ENCODE data around the gene IGF2R. TPM values are rescaled to one million over a fixed set of nuclear protein-coding genes. Genes with fewer than 3 reads are reported as not detected.

IGF2R gene
- total RNA-seq, 1 experiment from 2014 or later: 92.2 TPM

GRCh38 chr6:159977904-159978268 lies 9.0 kb downstream of the IGF2R start:
- no peak for TF ChIP-seq CTCF (IDR thresholded peaks at IDR 0.05; ENCODE audit: insufficient read depth in 1 of 2, low read depth in 1 of 2, low read length in 1 of 2, severe bottlenecking in 1 of 2, unreplicated experiment in 1 of 2)
- no peak overlapping the region for H3K4me3 ChIP-seq (ENCODE audit: low read depth, low read length)
- H3K36me3 ChIP-seq (ENCODE audit: control insufficient read depth, insufficient read depth, low read length): no peaks in the 10 kb centered on the region; the same call in 1 of the 2 replicates
- DNase-seq: no peak
- no peak overlapping the region for H3K27ac Mint-ChIP-seq (ENCODE audit: unreplicated experiment)
- no peaks in the 10 kb centered on the region for H3K9me3 Mint-ChIP-seq (ENCODE audit: unreplicated experiment)
- POLR2A ChIA-PET: no interaction called here
- no peaks in the 10 kb centered on the region for H3K27me3 Mint-ChIP-seq (ENCODE audit: insufficient read depth, unreplicated experiment)
- H3K4me1 ChIP-seq: no peaks in the 10 kb centered on the region
- BruUV-seq (replicated peaks): no TSS peak
- H3K36me3 Mint-ChIP-seq (ENCODE audit: insufficient read depth, unreplicated experiment): peaks cover 6% of the 10 kb centered on the region
- intact Hi-C loops (cut with micrococcal nuclease; ENCODE audit: unreplicated experiment): no loop called here
- no peak overlapping the region for H3K4me3 Mint-ChIP-seq (ENCODE audit: unreplicated experiment)
- peaks cover 27% of the 10 kb centered on the region for H3K4me1 Mint-ChIP-seq (ENCODE audit: low read depth, unreplicated experiment)
- H3K27me3 ChIP-seq (replicated peaks; ENCODE audit: control insufficient read depth, insufficient read depth, low read length): no peaks in the 10 kb centered on the region
- no peaks in the 10 kb centered on the region for H3K9me3 ChIP-seq
- CTCF ChIA-PET: no interaction called here

DNA sequence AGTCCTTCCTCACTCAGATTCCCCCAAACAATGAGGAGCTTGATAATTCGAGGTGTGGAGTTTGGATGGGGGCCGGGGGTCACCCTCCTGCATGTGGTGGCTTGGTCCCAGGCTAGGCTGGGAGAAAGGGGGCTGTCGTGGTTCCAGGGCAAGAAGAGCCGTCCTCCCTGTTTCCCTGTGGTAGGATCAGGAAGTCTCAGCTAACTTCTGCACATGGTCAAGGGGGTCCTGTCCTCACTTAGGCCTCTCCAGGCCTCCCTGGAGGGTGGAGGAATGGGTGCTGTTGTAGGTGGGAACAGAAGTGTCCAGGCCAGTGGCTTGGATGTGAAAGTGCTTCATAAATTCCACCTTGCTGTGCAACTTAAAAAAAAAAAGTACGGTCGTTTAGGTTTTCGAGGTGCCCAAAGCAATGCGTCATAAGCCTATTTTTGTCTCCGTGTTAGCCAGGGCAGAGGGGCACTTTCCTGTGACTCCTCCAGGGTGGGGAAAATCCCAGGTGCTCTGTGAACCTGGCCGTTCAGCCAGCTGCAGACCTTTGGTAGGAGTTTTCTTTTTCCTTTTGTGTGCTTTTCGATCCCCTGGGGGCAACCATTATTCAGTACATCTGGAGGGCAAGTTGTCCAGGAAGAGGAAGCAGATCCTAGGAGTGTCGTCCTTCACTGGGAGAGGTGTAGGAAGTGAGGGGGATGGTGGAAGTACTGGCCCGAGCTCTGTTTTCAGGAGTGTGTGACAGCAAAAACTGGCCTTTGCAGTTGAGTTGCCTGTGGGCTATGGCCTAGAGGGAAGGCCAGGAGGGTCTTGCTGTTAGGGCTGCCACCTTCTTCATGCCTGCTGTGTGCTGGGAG lies 9.6 kb downstream of the IGF2R start:
- DNase-seq: no peak
- peaks cover 6% of the 10 kb centered on the region for H3K36me3 Mint-ChIP-seq (ENCODE audit: insufficient read depth, unreplicated experiment)
- intact Hi-C loops (cut with micrococcal nuclease; ENCODE audit: unreplicated experiment): no loop called here
- no peaks in the 10 kb centered on the region for H3K9me3 Mint-ChIP-seq (ENCODE audit: unreplicated experiment)
- H3K27ac Mint-ChIP-seq (ENCODE audit: unreplicated experiment): peak overlapping the region; percentile 57
- H3K4me1 Mint-ChIP-seq (ENCODE audit: low read depth, unreplicated experiment): peaks cover 25% of the 10 kb centered on the region
- POLR2A ChIA-PET: no interaction called here
- H3K27me3 Mint-ChIP-seq (ENCODE audit: insufficient read depth, unreplicated experiment): no peaks in the 10 kb centered on the region
- no peaks in the 10 kb centered on the region; the same call in 1 of the 2 replicates for H3K36me3 ChIP-seq (ENCODE audit: control insufficient read depth, insufficient read depth, low read length)
- H3K9me3 ChIP-seq: no peaks in the 10 kb centered on the region
- CTCF ChIA-PET: no interaction called here
- no peaks in the 10 kb centered on the region for H3K27me3 ChIP-seq (replicated peaks; ENCODE audit: control insufficient read depth, insufficient read depth, low read length)
- no peak overlapping the region for H3K4me3 ChIP-seq (ENCODE audit: low read depth, low read length)
- BruUV-seq (replicated peaks): no TSS peak
- TF ChIP-seq CTCF (IDR thresholded peaks at IDR 0.05; ENCODE audit: insufficient read depth in 1 of 2, low read depth in 1 of 2, low read length in 1 of 2, severe bottlenecking in 1 of 2, unreplicated experiment in 1 of 2): no peak
- no peaks in the 10 kb centered on the region for H3K4me1 ChIP-seq
- no peak overlapping the region for H3K4me3 Mint-ChIP-seq (ENCODE audit: unreplicated experiment)

- ChIA-PET POLR2A (no interaction called here), CTCF (no interaction called here)
- Histone ChIP-seq H3K27me3 (replicated peaks; ENCODE audit: control insufficient read depth, insufficient read depth, low read length) (no peaks in the 10 kb centered on the region), H3K4me3 (ENCODE audit: low read depth, low read length) (no peak overlapping the region), H3K36me3 (ENCODE audit: control insufficient read depth, insufficient read depth, low read length) (no peaks in the 10 kb centered on the region; the same call in 1 of the 2 replicates), H3K4me1 (no peaks in the 10 kb centered on the region), H3K9me3 (no peaks in the 10 kb centered on the region)
- Mint-ChIP-seq H3K4me3 (ENCODE audit: unreplicated experiment) (no peak overlapping the region), H3K9me3 (ENCODE audit: unreplicated experiment) (no peaks in the 10 kb centered on the region), H3K4me1 (ENCODE audit: low read depth, unreplicated experiment) (peaks cover 30% of the 10 kb centered on the region), H3K27ac (ENCODE audit: unreplicated experiment) (peak overlapping the region; percentile 57), H3K36me3 (ENCODE audit: insufficient read depth, unreplicated experiment) (peaks cover 6% of the 10 kb centered on the region), H3K27me3 (ENCODE audit: insufficient read depth, unreplicated experiment) (no peaks in the 10 kb centered on the region)
- DNase-seq: no peak
- intact Hi-C loops (cut with micrococcal nuclease; ENCODE audit: unreplicated experiment): no loop called here
- TF ChIP-seq CTCF (IDR thresholded peaks at IDR 0.05; ENCODE audit: insufficient read depth in 1 of 2, low read depth in 1 of 2, low read length in 1 of 2, severe bottlenecking in 1 of 2, unreplicated experiment in 1 of 2): no peak
- no TSS peak for BruUV-seq (replicated peaks)
Measured at GRCh38 chr6:159979136-159979874, 10.4 kb downstream of the IGF2R start.
